H1 (cell line): ENCODE results near the gene LUC7L3.

Experiments used
- ATF2 ChIP-seq: IDR thresholded peaks from 2 replicates; pipeline ENCODE4 v1.6.1; 2012; ENCODE audit warnings: low read length, inconsistent platforms
- CTBP2 ChIP-seq: IDR thresholded peaks from 2 replicates; pipeline ENCODE4 v1.7.0; 2011; ENCODE audit warnings: borderline replicate concordance, mild to moderate bottlenecking, moderate library complexity, mixed read lengths, low read length; ENCODE audit not compliant: insufficient read depth, insufficient read length
- CTCF ChIP-seq, 3 experiments: IDR thresholded peaks; 1 replicate in 2 of 3; 2 replicates in 1 of 3; pipeline versions ENCODE4 v1.5.1 to v1.6.1; 2011; ENCODE audit warnings: low read length in 3 of 3, mild to moderate bottlenecking in 3 of 3, inconsistent platforms in 2 of 3, low read depth in 1 of 3, moderate library complexity in 1 of 3; ENCODE audit not compliant: insufficient read depth in 1 of 3; ENCODE audit errors: control extremely low read depth in 1 of 3
- POLR2A ChIP-seq, 2 experiments: IDR thresholded peaks; 1 replicate in 1 of 2; 2 replicates in 1 of 2; pipeline ENCODE4 v1.6.1; 2011; ENCODE audit warnings: low read depth in 2 of 2, low read length in 2 of 2, mild to moderate bottlenecking in 2 of 2; ENCODE audit errors: control extremely low read depth in 1 of 2
- RNF2 ChIP-seq: fragments of 200-900, 300-1000 bp; sonication (generic); IDR thresholded peaks from 2 replicates; pipeline ENCODE4 v1.7.1; 2016; ENCODE audit warnings: borderline replicate concordance, low read depth, mild to moderate bottlenecking, antibody characterized with exemption, low read length; ENCODE audit not compliant: poor library complexity, severe bottlenecking; ENCODE audit errors: missing control alignments
- SIRT6 ChIP-seq: IDR thresholded peaks from one replicate; pipeline ENCODE4 v1.7.1; 2012; ENCODE audit warnings: low read length, inconsistent platforms

- TF ChIP-seq CTBP2 (no peak), SIRT6 (no peak), RNF2 (no peak), CTCF (IDR thresholded peaks at IDR 0.05; ENCODE audit: control extremely low read depth in 1 of 3, insufficient read depth in 1 of 3, low read depth in 1 of 3, low read length in 3 of 3) (no peak), ATF2 (no peak), POLR2A (IDR thresholded peaks at IDR 0.05; ENCODE audit: control extremely low read depth in 1 of 2, low read depth in 2 of 2, low read length in 2 of 2) (no peak)
Measured at GRCh38 chr17:50768346-50768761, 49.0 kb downstream of the LUC7L3 start.
